SK-N-DZ (cell line): Measurements from ENCODE around the gene CYP4A22.
"Not testable (repeated sequence)": the region's sequence is repeated elsewhere in the genome, so short reads cannot be mapped to it uniquely, and the experiment has no call there.

Experiments used
- DNase-seq: peaks from one replicate; pipeline ENCODE4 v3.0.0-alpha.2; 2015; ENCODE audit warnings: low spot score

CYP4A22 gene

DNA sequence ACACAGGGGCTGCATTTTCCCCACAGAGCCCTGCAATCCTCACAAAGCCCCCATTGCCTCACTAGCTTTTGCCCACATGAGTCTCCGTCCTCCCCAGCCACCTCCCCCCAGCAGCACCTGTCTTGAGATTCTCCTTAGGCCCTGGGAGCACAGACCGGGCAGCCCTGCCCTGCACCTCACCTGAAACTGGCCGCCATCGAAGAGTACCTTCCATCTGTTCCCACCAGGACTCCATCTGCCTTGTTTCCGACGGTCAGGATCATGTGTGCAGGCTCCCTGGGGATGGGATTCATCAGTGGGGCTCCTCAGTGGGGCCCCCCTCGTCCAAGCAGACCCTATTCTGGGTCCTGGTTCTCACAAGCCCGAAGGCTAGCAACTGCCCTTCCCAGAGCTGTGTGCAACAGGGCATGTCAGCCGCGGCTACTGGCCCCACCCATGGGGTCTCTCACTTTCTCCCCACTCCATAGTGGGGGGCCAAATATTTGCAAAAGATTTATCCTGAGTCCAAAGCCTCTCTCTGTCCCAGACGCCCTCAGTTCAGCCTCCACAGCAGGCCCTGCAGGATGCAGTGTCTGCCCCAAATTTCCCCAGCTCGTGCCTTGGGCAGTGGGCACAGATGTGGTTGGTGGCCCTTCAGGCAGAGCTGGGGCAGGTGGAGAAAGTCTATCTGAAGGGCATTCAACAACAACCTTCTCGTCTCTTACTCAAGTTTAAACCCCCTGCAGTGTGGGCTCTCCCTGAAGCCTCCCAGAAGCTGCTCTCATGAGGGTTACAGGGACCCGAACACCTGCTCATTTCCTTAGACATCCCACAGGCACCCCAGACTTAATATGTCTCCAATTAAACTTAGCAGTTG, 47.8 kb downstream of the CYP4A22 start:
- no peak for DNase-seq

DNA sequence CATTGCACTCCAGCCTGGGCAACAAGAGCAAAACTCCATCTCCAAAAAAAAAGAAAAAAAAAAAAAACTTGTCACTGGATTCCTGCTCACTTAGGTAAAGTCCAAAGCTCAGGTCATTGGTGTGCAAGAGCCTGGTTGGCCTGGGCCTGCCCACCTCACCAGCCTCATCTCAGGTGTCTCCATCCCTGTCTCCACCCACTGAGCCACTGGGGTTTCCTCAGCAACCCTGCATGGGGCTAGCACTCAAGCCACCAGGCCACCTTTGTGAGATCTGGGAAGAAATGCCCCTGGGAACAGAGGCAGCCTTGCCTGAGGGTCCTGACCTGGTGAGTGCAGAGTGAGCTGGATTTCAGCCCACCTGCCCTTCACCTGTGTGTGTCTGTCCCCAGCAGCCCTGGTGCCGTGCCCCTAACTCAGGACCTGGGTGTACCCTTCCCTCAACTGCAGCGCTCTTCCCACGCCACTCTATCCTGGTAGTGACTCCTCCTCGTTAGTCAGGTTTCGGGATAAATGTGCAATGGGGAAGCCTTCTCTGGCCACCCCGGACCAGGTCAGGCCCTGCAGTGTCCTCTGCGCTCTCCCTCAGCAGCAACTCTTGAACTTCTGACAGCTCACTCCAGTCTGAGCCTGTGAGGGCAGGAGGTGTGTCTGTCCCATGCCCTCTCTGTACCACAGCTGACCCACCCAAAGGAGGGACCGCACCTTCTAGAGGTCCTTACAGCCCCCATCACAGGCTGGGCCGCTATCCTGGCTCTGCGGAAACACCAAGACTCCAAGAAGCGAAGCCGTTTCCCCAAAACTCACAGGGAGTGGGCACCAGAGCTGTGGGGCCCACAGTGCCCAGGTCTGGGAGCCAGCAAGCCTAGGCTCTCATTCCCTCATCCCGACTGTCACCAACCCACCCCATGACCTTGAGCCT, 49.3 kb downstream of the CYP4A22 start:
- DNase-seq, result no peak

DNA sequence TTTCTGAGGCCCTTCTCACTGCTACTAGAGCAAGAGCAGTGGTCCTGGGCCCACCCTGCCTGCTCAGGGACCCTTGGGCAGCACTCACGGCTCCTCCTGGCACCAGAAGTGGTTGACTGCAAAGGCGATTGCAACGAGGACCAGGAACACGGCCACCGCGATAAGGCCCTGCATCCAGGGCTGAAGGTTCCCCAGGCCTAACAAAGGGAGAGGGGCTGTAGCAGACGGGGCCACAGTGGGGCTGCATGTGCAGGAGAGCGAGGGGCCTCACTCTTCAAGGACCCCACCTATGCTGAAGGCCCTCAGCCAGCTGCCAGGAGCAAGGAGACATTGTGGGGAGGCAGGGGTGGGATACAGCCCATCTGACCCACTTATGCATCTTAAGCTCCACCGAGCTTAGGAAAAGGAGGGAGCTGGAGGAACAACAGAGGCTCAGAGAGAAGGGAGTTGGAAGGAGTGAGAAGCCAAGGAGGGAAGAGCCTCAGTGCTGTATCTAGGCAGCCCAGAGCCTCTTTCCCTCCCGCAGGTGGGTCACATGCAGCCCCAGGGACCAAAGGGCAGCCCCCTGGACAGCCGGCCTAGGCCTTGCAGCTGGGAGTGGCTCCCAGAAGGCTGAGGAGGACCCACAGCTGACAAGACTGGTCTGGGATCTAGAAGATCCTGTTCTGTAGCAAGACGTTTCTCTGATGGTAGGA, 50.1 kb downstream of the CYP4A22 start:
- no peak for DNase-seq

DNA sequence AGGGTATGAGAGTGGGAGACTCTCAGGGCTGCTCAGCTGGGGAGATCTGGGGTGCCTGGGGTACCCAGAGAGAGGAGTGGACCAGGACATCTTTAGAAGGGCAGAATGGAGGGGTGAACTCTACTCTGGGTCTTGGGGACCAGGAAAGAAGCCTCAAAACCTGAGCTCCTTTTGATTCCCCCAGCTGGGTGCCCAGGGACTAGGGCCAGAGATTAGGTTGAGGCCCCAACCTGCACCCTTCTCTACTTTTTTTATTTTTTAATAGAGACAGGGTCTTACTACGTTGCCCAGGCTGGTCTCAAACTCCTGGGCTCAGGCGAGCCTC, 50.6 kb downstream of the CYP4A22 start:
- DNase-seq, result no peak

DNA sequence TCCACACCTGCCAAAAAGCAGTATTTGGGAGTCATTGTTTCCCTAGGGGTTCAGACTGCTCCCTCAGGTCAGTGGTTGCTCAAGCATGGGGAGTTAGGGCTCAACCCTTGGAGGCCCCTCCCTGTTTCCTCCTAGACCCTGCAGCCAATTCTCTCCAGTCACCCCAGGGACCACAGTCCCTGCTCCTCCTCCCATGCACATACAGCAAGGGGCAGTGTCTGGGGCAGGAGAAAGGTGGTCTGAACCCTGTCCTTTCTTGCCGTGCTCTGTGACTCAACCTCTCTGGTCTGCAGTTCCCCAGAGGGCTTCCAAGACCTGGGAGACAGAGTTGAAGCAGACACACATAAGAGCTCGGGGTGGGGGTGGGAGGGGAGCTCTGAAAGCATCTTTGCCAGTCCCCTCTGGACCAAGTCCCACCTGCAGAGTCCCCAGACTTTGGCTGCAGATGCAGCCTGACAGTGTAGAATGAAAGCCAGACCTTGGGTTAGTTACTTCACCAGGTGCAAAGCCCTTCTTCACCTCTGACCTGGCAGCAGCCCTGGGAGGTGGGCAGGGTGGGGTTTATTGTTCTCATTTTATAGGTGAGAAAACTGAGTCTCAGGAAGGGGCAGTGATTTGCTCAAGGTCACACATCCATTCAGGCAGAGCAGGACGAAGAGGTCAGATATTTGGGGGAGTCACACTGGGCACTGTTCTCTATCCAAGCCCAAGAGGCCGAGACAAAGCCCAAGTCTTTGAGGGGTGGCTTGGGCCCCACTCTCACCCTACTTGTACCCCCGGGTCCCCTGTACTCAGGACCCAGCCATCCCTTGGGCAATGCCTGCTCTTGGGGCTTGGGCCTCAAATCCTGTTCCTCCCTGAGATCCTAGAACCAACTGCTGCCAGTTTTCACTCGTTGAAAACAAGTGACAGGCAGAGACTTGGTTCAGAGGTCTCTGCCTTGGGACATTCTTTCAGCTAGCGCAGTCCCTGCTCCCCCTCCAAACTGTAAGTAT, 51.8 kb downstream of the CYP4A22 start:
- DNase-seq, result no peak

DNA sequence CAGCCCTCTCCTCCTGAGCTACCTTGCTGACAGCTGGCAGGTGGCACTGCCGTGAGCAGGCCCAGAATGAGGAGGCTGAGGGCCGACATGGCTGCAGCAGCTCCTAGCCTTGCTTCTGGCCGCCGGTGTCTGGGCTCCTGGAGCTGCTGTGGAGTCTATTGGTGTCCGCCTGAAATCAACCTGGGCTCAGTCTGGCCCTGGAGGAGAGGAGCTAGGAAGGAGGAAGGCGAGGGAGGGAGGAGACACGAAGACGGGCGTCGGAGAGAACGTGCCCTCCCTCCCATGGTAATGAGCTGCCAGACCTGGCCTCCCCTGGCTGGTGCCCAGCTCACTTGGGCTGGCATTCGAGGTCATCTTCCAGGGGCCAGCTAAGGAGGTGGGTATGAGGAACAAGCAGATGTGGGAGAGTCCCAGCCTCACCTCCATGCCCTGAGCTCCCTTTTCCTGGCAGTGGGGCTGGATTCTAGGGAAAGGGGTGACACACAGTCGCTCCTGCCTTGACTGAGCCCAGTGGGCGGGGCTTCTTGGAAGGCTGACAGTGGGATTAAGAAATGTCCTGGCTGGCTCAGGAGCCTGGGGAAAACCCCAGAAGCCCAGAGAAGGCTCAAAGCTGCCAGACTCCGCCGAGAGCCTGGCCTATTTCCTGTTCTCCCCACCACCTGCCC, 52.7 kb downstream of the CYP4A22 start, which contains the start of gene PDZK1IP1:
TSS of gene PDZK1IP1 (minus strand) at position 193 of the 665 bp plus-strand sequence. CDS start at position 89, 104 bp downstream.
- no peak for DNase-seq

DNA sequence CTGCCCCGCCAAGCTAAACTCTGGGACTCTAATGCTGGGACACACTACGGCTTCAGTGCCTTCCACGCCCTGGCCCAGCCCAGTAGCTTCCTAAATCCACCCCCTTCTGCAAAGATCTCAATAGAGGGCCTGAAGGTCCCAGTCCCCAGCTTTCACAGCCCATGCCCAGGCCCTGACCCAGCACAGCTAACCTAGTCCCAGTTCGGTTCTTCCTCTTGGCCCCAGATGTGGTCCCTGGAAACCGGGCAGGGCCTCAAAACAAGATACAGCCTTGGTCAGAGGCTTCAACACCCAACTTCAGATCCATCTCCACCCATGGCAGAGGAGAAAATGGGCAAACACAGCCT, 53.2 kb downstream of the CYP4A22 start:
- DNase-seq, result no peak

DNA sequence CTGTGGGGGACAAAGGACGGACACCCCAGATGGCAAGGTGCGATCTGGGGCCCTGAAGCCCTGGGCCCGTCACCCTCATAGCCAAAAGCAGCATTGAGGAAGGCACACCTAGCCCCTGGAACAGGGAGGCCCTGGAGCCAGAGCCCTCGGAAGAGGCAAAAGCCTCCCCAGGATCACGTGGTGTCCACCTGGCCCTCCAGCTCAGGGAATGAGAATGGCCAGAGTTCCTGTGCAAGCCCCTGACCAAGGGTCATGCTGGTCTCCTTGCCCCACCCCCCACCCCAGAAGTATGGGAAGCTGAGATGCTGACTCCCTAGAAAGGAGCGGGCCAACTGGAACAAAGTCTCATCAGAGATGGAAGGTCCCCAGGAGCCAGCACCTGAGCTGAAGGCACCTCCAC, 53.6 kb downstream of the CYP4A22 start:
- no peak for DNase-seq

DNA sequence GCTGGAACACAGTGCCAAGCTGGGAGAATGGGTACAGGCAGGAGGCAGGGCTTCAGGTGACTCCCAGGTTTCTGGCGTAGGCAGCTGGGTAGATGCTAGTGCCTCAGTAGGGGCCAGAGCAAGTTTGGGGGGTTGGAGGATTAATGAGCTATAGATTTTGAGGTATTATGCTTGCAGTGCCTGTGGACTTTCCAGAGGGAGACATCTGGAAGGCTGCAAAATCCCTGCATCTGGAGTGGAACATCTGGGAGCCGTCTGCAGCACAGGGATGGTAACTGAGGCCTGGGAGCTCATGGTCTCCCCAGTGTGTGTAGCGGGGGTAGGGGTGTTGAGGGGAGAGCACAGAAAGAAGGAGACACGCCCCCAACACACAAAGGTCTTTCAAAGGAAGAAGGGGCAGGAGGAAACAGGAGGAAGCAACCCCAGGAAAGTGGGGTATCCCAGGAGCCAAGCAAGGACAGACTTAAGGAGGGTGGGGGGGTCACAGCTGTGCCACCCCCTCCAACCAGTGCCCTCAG, 54.8 kb downstream of the CYP4A22 start:
- no peak for DNase-seq

DNA sequence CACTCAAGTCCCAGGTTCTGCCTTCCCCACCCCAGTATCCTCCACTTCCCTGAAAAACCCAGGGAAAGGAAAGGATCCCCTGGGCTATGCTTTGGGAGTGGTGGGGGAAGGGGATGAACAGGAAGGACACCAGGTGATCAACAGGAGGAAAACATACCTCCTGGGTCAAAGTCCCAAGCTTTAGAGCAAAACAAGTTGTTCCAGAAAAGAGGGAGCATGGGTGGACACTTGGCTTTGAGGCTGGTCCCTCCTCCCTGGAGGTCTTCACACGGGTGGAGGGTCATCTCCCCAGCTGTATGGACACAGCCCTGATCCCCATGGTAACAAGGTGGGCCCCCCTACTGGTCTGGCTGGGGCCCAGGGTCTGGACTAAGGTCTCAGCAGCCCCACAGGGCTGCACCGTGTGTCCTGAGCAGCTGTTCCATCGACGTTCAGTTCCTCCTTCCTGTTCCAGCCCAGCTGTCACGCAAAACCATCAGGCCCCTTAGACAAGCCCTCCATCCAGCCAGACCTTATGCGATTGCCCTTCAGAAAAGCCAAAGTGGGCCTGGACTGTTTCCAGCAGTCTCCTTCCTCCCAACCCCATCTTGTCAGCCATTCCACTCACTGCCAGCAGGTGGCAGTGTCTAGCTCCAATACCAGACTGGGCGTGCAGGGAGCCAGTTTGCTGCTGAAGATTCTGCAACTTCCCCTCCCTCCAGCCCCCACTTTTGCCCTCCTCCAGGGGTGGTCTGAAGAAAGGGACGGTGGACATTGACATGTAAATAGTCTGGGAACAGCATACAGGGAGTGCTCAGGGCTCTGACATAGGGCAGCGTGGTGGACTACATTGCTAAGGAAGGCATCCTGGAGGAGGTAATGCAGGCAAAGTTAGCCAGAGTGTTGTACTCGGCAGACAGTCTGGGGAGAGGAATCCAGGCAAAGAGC, 55.5 kb downstream of the CYP4A22 start:
- DNase-seq, result peak; percentile 57

DNA sequence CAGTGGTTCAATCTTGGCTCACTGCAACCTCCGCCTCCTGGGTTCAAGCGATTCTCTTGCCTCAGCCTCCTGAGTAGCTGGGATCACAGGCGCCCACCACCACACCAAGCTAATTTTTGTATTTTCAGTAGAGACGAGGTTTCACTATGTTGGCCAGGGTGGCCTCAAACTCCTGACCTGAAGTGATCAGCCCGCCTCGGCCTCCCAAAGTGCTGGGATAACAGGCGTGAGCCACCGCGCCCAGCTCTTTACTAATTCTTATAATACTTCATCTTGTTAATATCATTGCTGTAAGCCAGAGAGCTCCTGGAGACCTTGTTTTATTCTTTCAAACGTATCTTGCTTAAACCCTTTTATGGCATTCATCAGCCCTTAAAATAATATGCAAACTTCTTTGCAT, 56.3 kb downstream of the CYP4A22 start:
- DNase-seq, result not testable (repeated sequence)

DNA sequence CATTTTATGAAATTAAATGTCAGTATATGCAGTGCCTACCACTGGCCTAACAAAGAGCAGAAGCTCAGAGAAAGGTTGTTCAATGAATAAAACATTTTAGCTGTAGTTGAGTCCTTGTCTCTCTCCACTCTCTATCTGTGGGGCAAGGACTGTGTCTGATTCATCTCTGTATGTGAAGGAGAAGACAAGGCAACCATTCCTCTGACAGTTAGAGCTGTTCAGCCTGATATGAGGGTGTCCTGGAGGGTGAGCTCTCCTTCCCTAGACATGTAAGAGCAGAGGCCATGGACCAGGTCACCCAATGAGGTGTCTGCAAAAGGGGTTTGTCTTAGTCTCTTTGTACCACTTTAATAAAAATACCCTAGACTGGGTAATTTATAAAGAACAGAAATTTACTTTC, 57.1 kb downstream of the CYP4A22 start:
- DNase-seq, result no peak

DNA sequence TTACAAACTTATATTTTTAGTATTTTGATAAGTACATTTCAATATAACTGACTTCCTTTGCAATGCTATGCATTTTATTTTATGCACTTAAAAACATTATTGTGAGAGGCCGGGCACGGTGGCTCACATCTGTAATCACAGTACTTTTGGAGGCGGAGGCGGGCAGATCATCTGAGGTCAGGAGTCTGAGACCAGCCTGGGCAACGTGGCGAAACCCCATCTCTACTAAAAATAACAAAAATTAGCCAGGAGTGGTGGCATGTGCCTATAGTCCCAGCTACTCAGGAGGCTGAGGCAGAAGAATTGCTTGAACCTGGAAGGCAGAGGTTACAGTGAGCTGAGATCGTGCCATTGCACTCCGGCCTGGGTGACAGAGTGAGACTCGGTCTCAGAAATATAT, 58.7 kb downstream of the CYP4A22 start:
- DNase-seq, result not testable (repeated sequence)

DNA sequence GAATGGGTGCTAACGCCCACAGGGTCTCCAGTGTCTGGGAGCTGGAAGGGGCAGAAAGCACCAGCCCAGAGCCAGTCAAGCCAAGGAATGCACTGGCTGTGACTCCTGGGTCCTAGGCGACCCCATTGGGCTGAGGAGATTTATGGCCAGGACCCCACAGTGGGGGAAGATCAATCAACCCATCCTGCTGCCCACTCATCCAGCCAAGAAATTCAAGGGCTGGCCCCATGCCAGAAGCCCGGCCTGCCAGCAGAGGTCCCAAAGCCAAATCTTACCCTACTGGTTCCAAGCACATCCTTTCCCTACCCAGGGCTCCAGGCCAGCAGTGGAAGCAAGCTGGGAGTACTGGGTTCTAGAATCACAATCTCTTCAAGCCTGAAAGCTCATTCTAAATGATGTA, 59.4 kb downstream of the CYP4A22 start:
- DNase-seq, result no peak

DNA sequence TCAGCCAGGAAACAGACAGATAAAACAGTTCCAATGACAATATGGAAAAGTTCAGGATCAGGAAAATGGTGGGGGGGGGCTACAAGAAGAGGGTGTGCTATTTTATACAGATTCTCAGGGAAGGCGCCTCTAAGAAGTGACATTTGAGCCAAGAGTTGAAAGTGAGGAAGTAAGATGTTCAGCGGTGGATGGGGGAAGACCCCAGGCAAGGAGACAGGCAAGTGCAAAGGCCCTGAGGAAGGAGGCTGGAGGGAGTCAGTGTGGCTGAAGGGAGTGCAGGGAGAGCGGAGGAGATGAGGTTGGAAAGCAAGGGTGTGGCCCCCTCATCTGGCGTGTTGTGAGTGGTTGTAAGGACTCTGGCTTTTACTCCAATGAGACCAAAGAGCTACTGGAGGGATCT, 61.0 kb downstream of the CYP4A22 start:
- DNase-seq, result no peak
